ENCODE data around the gene POTED.
"Not testable (repeated sequence)": the region's sequence is repeated elsewhere in the genome, so short reads cannot be mapped to it uniquely, and the experiment has no call there.

Gene POTED

DNA sequence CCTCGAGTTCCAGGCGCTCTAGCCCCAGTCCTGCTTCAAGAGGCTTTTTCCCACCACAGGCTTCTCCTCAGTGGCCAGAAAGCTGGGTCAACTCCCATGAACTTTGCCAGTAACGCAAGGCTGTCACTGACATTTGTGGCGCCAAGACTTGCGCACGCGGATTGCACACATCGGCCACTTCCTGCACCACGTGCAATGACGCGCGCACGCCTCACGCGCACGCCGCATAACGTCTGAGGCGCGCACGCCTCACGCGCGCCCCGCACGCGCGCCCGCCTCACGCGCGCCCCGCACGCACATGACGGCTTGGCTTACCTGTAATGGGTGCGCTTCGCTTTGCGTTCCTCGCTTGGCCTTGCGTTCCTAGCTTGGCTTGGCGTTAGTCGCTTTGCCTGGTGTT, at the start of gene POTED:
POTED (plus strand) TSS at position 301 of the 400 bp plus-strand sequence. CDS start 452 bp downstream, outside the sequence.
- DNase-seq (ENCODE audit: low spot score), result not testable (repeated sequence)

DNA sequence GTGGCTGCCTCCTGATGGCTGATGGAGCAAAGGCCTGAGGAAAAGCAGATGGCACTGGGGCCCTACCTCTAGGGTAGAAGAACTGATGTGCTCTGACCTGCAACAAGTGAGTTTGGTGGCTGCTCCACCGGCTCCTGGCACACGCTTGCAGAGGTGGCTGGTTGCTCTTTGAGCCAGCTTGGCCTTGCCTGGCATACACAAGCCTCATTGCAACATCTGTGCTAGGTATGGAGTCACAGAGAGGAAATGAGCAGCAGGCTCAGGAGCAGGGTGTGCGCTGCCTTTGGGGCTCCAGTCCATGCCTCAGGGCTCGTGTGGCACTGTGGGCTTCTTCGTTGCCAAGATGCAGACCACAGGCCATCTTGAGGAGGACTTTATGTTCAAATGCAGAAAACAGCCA, 40.5 kb downstream of the POTED start:
- not testable (repeated sequence) for DNase-seq (ENCODE audit: low spot score)

DNA sequence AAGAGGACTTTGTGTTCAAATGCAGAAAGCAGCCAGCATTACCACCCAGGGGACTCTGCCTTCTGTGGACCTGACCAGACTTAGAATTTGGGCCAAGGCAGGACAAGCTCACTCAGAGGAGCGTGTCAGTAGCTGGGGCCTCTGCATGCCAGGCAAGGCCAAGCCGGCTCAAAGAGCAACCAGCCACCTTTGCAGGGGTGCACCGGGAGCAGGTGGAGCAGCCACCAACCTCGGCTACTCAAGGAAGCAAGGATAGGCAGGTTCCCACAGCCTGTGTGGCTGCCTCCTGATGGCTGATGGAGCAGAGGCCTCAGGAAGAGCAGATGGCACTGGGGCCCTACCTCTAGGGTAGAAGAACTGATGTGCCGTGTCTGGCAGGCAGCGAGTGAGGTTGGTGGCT, 42.2 kb downstream of the POTED start:
- not testable (repeated sequence) for DNase-seq (ENCODE audit: low spot score)

Measured in ecto neural progenitor cell (in vitro differentiated cells).